ENCODE measurements around the gene DEXI. TPM values are rescaled to one million over a fixed set of nuclear protein-coding genes. Genes with fewer than 3 reads are reported as not detected.
"Not testable (repeated sequence)": the region's sequence is repeated elsewhere in the genome, so short reads cannot be mapped to it uniquely, and the experiment has no call there.

The DEXI gene
- total RNA-seq, 1 donor from 2014 or later: 112 TPM

- ATAC-seq (ENCODE audit: poor library complexity): no peak
- intact Hi-C loops (cut with DNase I): no loop called here
- DNase-seq: no peak
Measured at GRCh38 chr16:10947211-10947787, 5.0 kb upstream of the DEXI start.

- DNase-seq (no peak), ATAC-seq (ENCODE audit: poor library complexity) (no peak)
- intact Hi-C loops (cut with DNase I): no loop called here
Measured at GRCh38 chr16:10946308-10946707, 4.0 kb upstream of the DEXI start.

- DNase-seq (no peak), ATAC-seq (ENCODE audit: poor library complexity) (no peak)
- intact Hi-C loops (cut with DNase I): no loop called here
Measured at GRCh38 chr16:10945065-10945787, 3.0 kb upstream of the DEXI start.

- DNase-seq (peak; percentile 99), ATAC-seq (ENCODE audit: poor library complexity) (peak; percentile 84)
- intact Hi-C loops (cut with DNase I): no loop called here
Measured at GRCh38 chr16:10944249-10945064, 2.2 kb upstream of the DEXI start, which contains the start of gene CLEC16A. Gene CLEC16A (plus strand): TSS chr16:10944564. CDS start chr16:10944718, 154 bp downstream.

- DNase-seq (no peak), ATAC-seq (ENCODE audit: poor library complexity) (no peak)
- intact Hi-C loops (cut with DNase I): no loop called here
Measured at GRCh38 chr16:10943064-10943353, 741 bp upstream of the DEXI start.

- DNase-seq; intact Hi-C loops (cut with DNase I): not testable (repeated sequence)
- ATAC-seq (ENCODE audit: poor library complexity): peak; percentile 2
Measured at GRCh38 chr16:10941935-10942351, 325 bp downstream of the DEXI start.

GRCh38 chr16:10941127-10941933, 938 bp downstream of the DEXI start:
- ATAC-seq (ENCODE audit: poor library complexity) (no peak), DNase-seq (no peak)
- intact Hi-C loops (cut with DNase I): no loop called here

- intact Hi-C loops (cut with DNase I): no loop called here
- DNase-seq: peak; percentile 55
- no peak for ATAC-seq (ENCODE audit: poor library complexity)
Measured at GRCh38 chr16:10940501-10941079, 1.7 kb downstream of the DEXI start.

GRCh38 chr16:10939649-10940234, 2.5 kb downstream of the DEXI start:
- intact Hi-C loops (cut with DNase I): no loop called here
- ATAC-seq (ENCODE audit: poor library complexity) (no peak), DNase-seq (no peak)

GRCh38 chr16:10938796-10939648, 3.2 kb downstream of the DEXI start:
- no peak for DNase-seq
- ATAC-seq (ENCODE audit: poor library complexity): no peak

GRCh38 chr16:10938321-10938720, 3.9 kb downstream of the DEXI start:
- no peak for ATAC-seq (ENCODE audit: poor library complexity)
- intact Hi-C loops (cut with DNase I): no loop called here
- DNase-seq: no peak

More at GRCh38 chr16:10938796-10939648, 3.2 kb downstream of the DEXI start:
- intact Hi-C loops (cut with DNase I): no loop called here

GRCh38 chr16:10937068-10937859, 5.0 kb downstream of the DEXI start:
- peak; percentile 61 for DNase-seq
- ATAC-seq (ENCODE audit: poor library complexity): peak; percentile 13
- intact Hi-C loops (cut with DNase I): no loop called here

- intact Hi-C loops (cut with DNase I): no loop called here
- ATAC-seq (ENCODE audit: poor library complexity) (no peak), DNase-seq (no peak)
Measured at GRCh38 chr16:10936272-10936984, 5.8 kb downstream of the DEXI start.

- DNase-seq: no peak
- intact Hi-C loops (cut with DNase I): no loop called here
- no peak for ATAC-seq (ENCODE audit: poor library complexity)
Measured at GRCh38 chr16:10935226-10935915, 6.9 kb downstream of the DEXI start.

- intact Hi-C loops (cut with DNase I): no loop called here
- ATAC-seq (ENCODE audit: poor library complexity): no peak
Measured at GRCh38 chr16:10934325-10935107, 7.8 kb downstream of the DEXI start.

More at GRCh38 chr16:10934325-10935107, 7.8 kb downstream of the DEXI start:
- DNase-seq: no peak
